PC-3 (cell line): ENCODE results near the gene DCANP1. TPM values are rescaled to one million over a fixed set of nuclear protein-coding genes. Genes with fewer than 3 reads are reported as not detected.

Source experiments
- ATAC-seq: fragments of 200-7000 bp; cut with Tn5 transposase; 2 replicates; pipeline ENCODE4 v1.9.1; 2020; ENCODE audit warnings: mild to moderate bottlenecking, moderate library complexity
- BruUV-seq: library from RNA; stranded (reverse); fragments of 400-500 nt; replicated peaks from 2 replicates; lab custom pipeline; 2021; lab: Mats Ljungman, UMichigan
- CTCF ChIA-PET: fragments of 300-600 bp; sonication (Branson Sonifier 250); formaldehyde crosslinking; loops from one replicate; lab custom pipeline; 2022; ENCODE audit warnings: antibody characterized with exemption; lab: Charles Lee
- POLR2A ChIA-PET: fragments of 300-600 bp; sonication (Branson Sonifier 250); formaldehyde crosslinking; loops from one replicate; lab custom pipeline; 2022; ENCODE audit warnings: antibody characterized with exemption; ENCODE audit not compliant: unreplicated experiment; lab: Charles Lee
- DNase-seq: peaks from one replicate; pipeline ENCODE4 v3.0.0-alpha.2; 2015
- H2AFZ ChIP-seq: fragments of 300-600 bp; sonication (generic); 2 replicates; pipeline ENCODE4 v1.6.0; 2016; ENCODE audit warnings: antibody characterized with exemption, low read length
- H3F3A ChIP-seq: fragments of 300-600 bp; sonication (generic); one replicate; pipeline ENCODE4 v1.6.0; 2017; ENCODE audit warnings: antibody characterized with exemption, low read length, control low read depth, mild to moderate bottlenecking; ENCODE audit not compliant: unreplicated experiment
- H3K27ac ChIP-seq: fragments of 300-600 bp; sonication (generic); 2 replicates; pipeline ENCODE4 v1.5.1; 2016; ENCODE audit warnings: mild to moderate bottlenecking, low read length
- H3K27me3 ChIP-seq: fragments of 300-600 bp; sonication (generic); 2 replicates; pipeline ENCODE4 v1.6.1; 2016; ENCODE audit warnings: low read length, mixed read lengths
- H3K36me3 ChIP-seq: fragments of 300-600 bp; sonication (generic); 2 replicates; pipeline ENCODE4 v1.6.1; 2016; ENCODE audit warnings: low read depth, mixed run types, low read length, mixed read lengths
- H3K4me1 ChIP-seq: fragments of 300-600 bp; sonication (generic); 2 replicates; pipeline ENCODE4 v1.5.1; 2016; ENCODE audit warnings: low read length; ENCODE audit not compliant: insufficient read depth
- H3K4me2 ChIP-seq: fragments of 300-600 bp; sonication (generic); 2 replicates; pipeline ENCODE4 v1.6.0; 2016; ENCODE audit warnings: low read length
- H3K4me3 ChIP-seq: fragments of 300-600 bp; sonication (generic); 2 replicates; pipeline ENCODE4 v1.5.1; 2016; ENCODE audit warnings: mild to moderate bottlenecking, low read length, mixed read lengths
- H3K79me2 ChIP-seq: fragments of 300-600 bp; sonication (generic); 2 replicates; pipeline ENCODE4 v1.6.1; 2017; ENCODE audit warnings: low read length, mixed read lengths
- H3K9ac ChIP-seq: fragments of 300-600 bp; sonication (generic); 2 replicates; pipeline ENCODE4 v1.6.0; 2016; ENCODE audit warnings: mild to moderate bottlenecking, low read length
- H3K9me2 ChIP-seq: fragments of 300-600 bp; sonication (generic); replicated peaks from 2 replicates; pipeline ENCODE4 v1.6.1; 2016; ENCODE audit warnings: mixed run types, low read length, mixed read lengths
- H3K9me3 ChIP-seq: fragments of 300-600 bp; sonication (generic); 2 replicates; pipeline ENCODE4 v1.6.1; 2016; ENCODE audit warnings: low read length, mixed read lengths
- H4K20me1 ChIP-seq: fragments of 300-600 bp; sonication (generic); 2 replicates; pipeline ENCODE4 v1.6.1; 2016; ENCODE audit warnings: low read length, mixed read lengths
- CTCF ChIP-seq: fragments of 300-600 bp; sonication (generic); conservative IDR thresholded peaks from 2 replicates; pipeline ENCODE4 v1.5.1; 2017; ENCODE audit warnings: antibody characterized with exemption, low read depth, mild to moderate bottlenecking, low read length
- EZH2 ChIP-seq: fragments of 300-600 bp; sonication (generic); IDR thresholded peaks from one replicate; pipeline ENCODE4 v1.6.1; 2017; ENCODE audit warnings: antibody characterized with exemption, mild to moderate bottlenecking, low read length; ENCODE audit not compliant: unreplicated experiment
- EZH2phosphoT487 ChIP-seq: fragments of 300-600 bp; sonication (generic); IDR thresholded peaks from 2 replicates; pipeline ENCODE4 v1.6.1; 2018; ENCODE audit warnings: mild to moderate bottlenecking, antibody characterized with exemption, low read length, borderline replicate concordance
- intact Hi-C: fragments of 100-400 bp; cut with micrococcal nuclease; formaldehyde crosslinking; loops from 2 replicates; pipeline ENCODE4 v1.9.0; 2023
- total RNA-seq: library from RNA; depleted of rRNA; stranded (reverse); fragments of >200 nt; gene quantifications from 2 replicates; pipeline ENCODE4 v1.2.3, GENCODE V29; 2014; rRNA removed

Gene DCANP1
- total RNA-seq, 1 experiment from 2014 or later = not detected

- CTCF ChIA-PET = interaction anchor here (0.5 kb wide), 1 partner anchor 190 kb away, joined by 3 read pairs; no protein-coding TSS in a partner anchor
- ATAC-seq (no peak), DNase-seq (no peak)
- Histone ChIP-seq H2AFZ (no peak overlapping the region), H3K27me3 (no peaks in the 10 kb centered on the region), H3F3A (no peaks in the 10 kb centered on the region), H3K27ac (no peak overlapping the region), H3K9me3 (no peaks in the 10 kb centered on the region), H3K79me2 (peaks cover 83% of the 10 kb centered on the region), H3K36me3 (peaks cover 15% of the 10 kb centered on the region), H3K4me2 (no peak overlapping the region; the same call in 1 of the 2 replicates), H3K9ac (no peak overlapping the region), H4K20me1 (peaks cover 75% of the 10 kb centered on the region), H3K4me1 (peaks cover 23% of the 10 kb centered on the region), H3K9me2 (no peaks in the 10 kb centered on the region), H3K4me3 (no peak overlapping the region)
- intact Hi-C loops = no loop called here
- POLR2A ChIA-PET = no interaction called here
- no TSS peak for BruUV-seq
- TF ChIP-seq EZH2 = no peak
- TF ChIP-seq EZH2phosphoT487 = no peak
- no peak for TF ChIP-seq CTCF
These were observed 51.7 kb downstream of the DCANP1 start for GRCh38 chr5:135395451-135395850.

Other genes with a start within 250 kb of the DCANP1 start
- gene MACROH2A1, start 48.1 kb downstream of the DCANP1 start, total RNA-seq = 388 and 455 TPM in 2 replicates
- not detected in 2 replicates for gene TIFAB, start 5.0 kb upstream of the DCANP1 start, total RNA-seq
- gene NEUROG1, start 88.6 kb upstream of the DCANP1 start, total RNA-seq = not detected in 2 replicates
- not detected in 2 replicates for gene CXCL14, start 131.6 kb upstream of the DCANP1 start, total RNA-seq